Tibial artery (tissue), 4 donors: ENCODE data around the gene SERGEF.

Source experiments
- DNase-seq, 2 donors: peaks; one replicate each; pipeline ENCODE4 v3.0.0-alpha.2; 2019
- H3K27ac ChIP-seq, 2 donors: fragments of 200-600 bp; sonication (generic) in 1 of 2; 1 replicate in 1 of 2; 2 replicates in 1 of 2; pipeline ENCODE4 v1.5.1; 2018 to 2019; ENCODE audit warnings: mild to moderate bottlenecking in 1 of 2
- H3K27me3 ChIP-seq, 2 donors: fragments of 200-600 bp; sonication (generic) in 1 of 2; one replicate each; pipeline versions ENCODE4 v1.5.1 to v1.6.0; 2016 to 2019
- H3K36me3 ChIP-seq, 3 donors: fragments of 200-600 bp; sonication (generic) in 2 of 3; one replicate each; pipeline ENCODE4 v1.5.1; 2016 to 2019; ENCODE audit warnings: mild to moderate bottlenecking in 2 of 3
- H3K4me1 ChIP-seq, 4 donors: fragments of 200-600 bp; sonication (generic) in 2 of 4; 1 replicate in 3 of 4; 2 replicates in 1 of 4; pipeline ENCODE4 v1.5.1; 2016 to 2019
- H3K4me3 ChIP-seq, 2 donors: fragments of 200-600 bp; sonication (generic) in 1 of 2; 1 replicate in 1 of 2; 2 replicates in 1 of 2; pipeline ENCODE4 v1.5.1; 2018 to 2019; ENCODE audit warnings: mild to moderate bottlenecking in 2 of 2
- H3K9me3 ChIP-seq, 3 donors: fragments of 200-600 bp; sonication (generic) in 1 of 3; one replicate each; pipeline ENCODE4 v1.5.1; 2016 to 2019
- CTCF ChIP-seq, 2 experiments: fragments of 200-600 bp in 1 of 2; fragments of 450-650 bp in 1 of 2; IDR thresholded peaks; one replicate each; pipeline ENCODE4 v1.5.1; 2017 to 2019; ENCODE audit warnings: antibody characterized with exemption in 2 of 2, mild to moderate bottlenecking in 1 of 2, moderate library complexity in 1 of 2
- intact Hi-C: fragments of 100-400 bp; cut with DNase I; formaldehyde crosslinking; loops from one replicate; pipeline ENCODE4 v1.15.0; 2023; ENCODE audit warnings: low total_unique reads

Gene SERGEF

GRCh38 chr11:17810041-17810440 lies 202.8 kb downstream of the SERGEF start:
- no peak overlapping the region for H3K4me3 ChIP-seq
- H3K27ac ChIP-seq = no peak overlapping the region
- no peak for TF ChIP-seq CTCF (IDR thresholded peaks at IDR 0.05)
- DNase-seq = no peak
- intact Hi-C loops = no loop called here
- H3K9me3 ChIP-seq = no peaks in the 10 kb centered on the region
- no peaks in the 10 kb centered on the region for H3K27me3 ChIP-seq
- no peaks in the 10 kb centered on the region for H3K36me3 ChIP-seq
- H3K4me1 ChIP-seq = peaks cover 0 to 33% (median 17%) of the 10 kb centered on the region in 4 donors

GRCh38 chr11:17807034-17807433 lies 205.8 kb downstream of the SERGEF start:
- DNase-seq = no peak
- no peaks in the 10 kb centered on the region for H3K9me3 ChIP-seq
- no peak overlapping the region for H3K4me3 ChIP-seq
- TF ChIP-seq CTCF (IDR thresholded peaks at IDR 0.05) = no peak
- no peaks in the 10 kb centered on the region for H3K36me3 ChIP-seq
- peaks cover 0 to 5% (median 0%) of the 10 kb centered on the region in 4 donors for H3K4me1 ChIP-seq
- H3K27me3 ChIP-seq = no peaks in the 10 kb centered on the region
- intact Hi-C loops = no loop called here
- no peak overlapping the region for H3K27ac ChIP-seq

GRCh38 chr11:17805873-17806272 lies 207.0 kb downstream of the SERGEF start:
- DNase-seq = no peak
- intact Hi-C loops = no loop called here
- Histone ChIP-seq H3K4me3 (no peak overlapping the region), H3K27me3 (no peaks in the 10 kb centered on the region), H3K36me3 (no peaks in the 10 kb centered on the region), H3K9me3 (no peaks in the 10 kb centered on the region), H3K27ac (no peak overlapping the region), H3K4me1 (peaks cover 0 to 3% (median 0%) of the 10 kb centered on the region in 4 donors)
- no peak for TF ChIP-seq CTCF (IDR thresholded peaks at IDR 0.05)

GRCh38 chr11:17805043-17805442 lies 207.8 kb downstream of the SERGEF start:
- Histone ChIP-seq H3K27ac (no peak overlapping the region), H3K4me3 (no peak overlapping the region), H3K9me3 (no peaks in the 10 kb centered on the region), H3K4me1 (no peaks in the 10 kb centered on the region), H3K36me3 (no peaks in the 10 kb centered on the region), H3K27me3 (no peaks in the 10 kb centered on the region)
- no peak for DNase-seq
- TF ChIP-seq CTCF (IDR thresholded peaks at IDR 0.05) = no peak
- intact Hi-C loops = no loop called here

GRCh38 chr11:17803754-17804334 lies 209.0 kb downstream of the SERGEF start:
- TF ChIP-seq CTCF (IDR thresholded peaks at IDR 0.05) = no peak
- H3K4me3 ChIP-seq = no peak overlapping the region
- no peaks in the 10 kb centered on the region for H3K27me3 ChIP-seq
- no peak for DNase-seq
- no peaks in the 10 kb centered on the region for H3K4me1 ChIP-seq
- intact Hi-C loops = no loop called here
- no peaks in the 10 kb centered on the region for H3K36me3 ChIP-seq
- H3K27ac ChIP-seq = no peak overlapping the region
- H3K9me3 ChIP-seq = no peaks in the 10 kb centered on the region

GRCh38 chr11:17802491-17802890 lies 210.4 kb downstream of the SERGEF start:
- H3K4me1 ChIP-seq = no peaks in the 10 kb centered on the region
- no peak overlapping the region for H3K4me3 ChIP-seq
- TF ChIP-seq CTCF (IDR thresholded peaks at IDR 0.05) = no peak
- H3K9me3 ChIP-seq = no peaks in the 10 kb centered on the region
- H3K27me3 ChIP-seq = no peaks in the 10 kb centered on the region
- DNase-seq = no peak
- intact Hi-C loops = no loop called here
- H3K27ac ChIP-seq = no peak overlapping the region
- no peaks in the 10 kb centered on the region for H3K36me3 ChIP-seq
